GM12892 (cell line): ENCODE data around the gene CHIT1.

ENCODE experiments used
- DNase-seq: peaks from one replicate; pipeline ENCODE4 v3.0.0; 2011; ENCODE audit not compliant: insufficient read length
- FAIRE-seq: peaks from 2 replicates; lab custom pipeline; 2011; peaks lifted over from hg19 to GRCh38; lab: Jason Lieb, UNC
- POLR2A ChIP-seq: IDR thresholded peaks from 2 replicates; pipeline ENCODE4 v1.6.1; 2011; ENCODE audit warnings: low read depth, low read length, control low read depth
- POLR2AphosphoS5 ChIP-seq: IDR thresholded peaks from 2 replicates; pipeline ENCODE4 v1.6.1; 2011; ENCODE audit warnings: low read depth, low read length, control low read depth
- TAF1 ChIP-seq: IDR thresholded peaks from 2 replicates; pipeline ENCODE4 v1.6.1; 2011; ENCODE audit warnings: low read depth, mild to moderate bottlenecking, control low read depth, low read length, borderline replicate concordance

CHIT1 gene

DNA sequence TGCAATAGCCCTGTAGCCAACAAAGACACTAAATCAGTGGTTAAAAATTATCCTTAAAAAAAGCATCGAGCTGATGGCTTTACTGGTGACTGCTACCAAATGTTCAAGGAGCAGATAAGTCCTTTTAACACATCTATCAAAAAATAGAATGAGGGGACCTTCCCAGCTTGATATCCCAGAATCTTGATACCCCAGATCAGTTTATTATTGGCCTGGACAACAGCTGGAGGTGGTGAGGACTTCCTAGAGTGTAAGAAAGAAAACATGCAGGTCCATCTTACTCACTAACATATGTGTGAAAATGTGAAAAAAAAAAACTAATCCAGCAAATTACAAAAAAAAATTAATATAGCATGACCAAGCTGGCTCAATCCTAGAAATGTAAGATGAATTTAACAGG, 21.3 kb downstream of the CHIT1 start:
- no peak for DNase-seq
- no peak for FAIRE-seq
- TF ChIP-seq POLR2A, result no peak
- no peak for TF ChIP-seq POLR2AphosphoS5
- no peak for TF ChIP-seq TAF1

DNA sequence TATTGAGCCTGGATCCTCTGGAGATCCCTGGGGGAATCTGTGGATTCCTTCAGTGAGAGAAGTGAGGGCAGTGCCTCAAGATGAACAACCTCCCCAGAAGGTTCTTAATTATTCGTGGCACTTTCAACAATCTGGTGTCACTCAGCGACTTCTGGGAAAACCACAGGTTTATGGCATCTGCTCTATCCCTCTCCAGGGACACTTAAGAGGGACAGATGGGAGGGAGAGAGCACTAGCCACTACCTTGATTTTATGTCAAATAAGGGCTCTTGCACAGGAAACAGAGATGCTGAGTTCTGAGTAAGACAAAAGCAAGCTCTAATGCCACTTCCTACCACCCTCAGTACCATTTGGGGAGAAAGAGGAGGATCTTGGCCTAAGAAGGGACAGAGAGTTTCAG, 21.7 kb downstream of the CHIT1 start:
- DNase-seq, result no peak
- TF ChIP-seq POLR2AphosphoS5, result no peak
- FAIRE-seq, result no peak

DNA sequence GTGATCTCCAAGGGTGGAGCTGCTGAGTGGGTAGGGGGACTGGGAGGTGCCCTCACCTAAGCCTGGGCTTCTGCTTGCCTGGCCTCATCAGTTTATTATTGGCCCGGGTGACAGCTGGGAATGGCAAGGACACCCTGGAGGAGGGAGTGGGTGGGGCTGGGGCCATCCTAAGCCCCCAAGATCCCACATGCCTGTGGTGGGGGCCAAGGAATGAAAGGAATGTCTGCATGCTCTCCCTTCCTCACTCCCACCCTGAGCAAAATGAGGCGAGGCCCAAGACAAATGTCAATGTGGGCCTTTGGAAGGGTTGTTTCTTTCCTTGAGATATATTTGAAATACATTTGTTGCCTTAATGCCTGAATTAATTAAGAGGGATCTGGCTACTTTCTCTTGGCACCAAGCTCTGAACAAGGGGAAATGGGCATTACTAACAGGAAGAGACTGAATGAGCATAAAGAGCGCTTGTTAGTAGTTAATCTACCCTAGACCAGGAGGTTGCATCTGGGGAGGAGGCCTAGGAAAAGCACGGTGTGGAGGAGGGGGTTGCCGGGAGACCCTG, 23.3 kb downstream of the CHIT1 start:
- TF ChIP-seq TAF1 (no peak), POLR2AphosphoS5 (no peak), POLR2A (no peak)
- no peak for FAIRE-seq
- DNase-seq, result no peak

DNA sequence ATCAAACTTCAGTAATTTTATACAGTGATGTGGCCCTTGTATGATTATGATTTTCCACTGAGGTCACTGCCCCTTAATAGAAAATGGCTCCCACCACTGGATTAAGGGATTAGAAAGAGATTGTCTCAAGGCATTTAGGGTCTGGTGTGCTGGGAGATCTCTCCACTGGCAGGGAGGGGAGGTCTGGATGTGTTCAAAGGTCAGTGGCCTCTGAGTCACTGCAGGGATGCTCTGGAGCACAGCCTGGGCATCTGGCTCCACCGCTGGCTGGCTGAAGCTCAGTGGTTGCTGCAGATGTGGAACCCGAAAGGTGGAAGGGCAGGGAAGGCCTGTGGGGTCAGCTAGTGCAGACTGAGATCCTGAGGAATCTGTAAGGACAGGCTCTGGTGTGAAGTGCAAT, 24.7 kb downstream of the CHIT1 start:
- TF ChIP-seq TAF1 (no peak), POLR2AphosphoS5 (no peak), POLR2A (no peak)
- no peak for FAIRE-seq
- no peak for DNase-seq

DNA sequence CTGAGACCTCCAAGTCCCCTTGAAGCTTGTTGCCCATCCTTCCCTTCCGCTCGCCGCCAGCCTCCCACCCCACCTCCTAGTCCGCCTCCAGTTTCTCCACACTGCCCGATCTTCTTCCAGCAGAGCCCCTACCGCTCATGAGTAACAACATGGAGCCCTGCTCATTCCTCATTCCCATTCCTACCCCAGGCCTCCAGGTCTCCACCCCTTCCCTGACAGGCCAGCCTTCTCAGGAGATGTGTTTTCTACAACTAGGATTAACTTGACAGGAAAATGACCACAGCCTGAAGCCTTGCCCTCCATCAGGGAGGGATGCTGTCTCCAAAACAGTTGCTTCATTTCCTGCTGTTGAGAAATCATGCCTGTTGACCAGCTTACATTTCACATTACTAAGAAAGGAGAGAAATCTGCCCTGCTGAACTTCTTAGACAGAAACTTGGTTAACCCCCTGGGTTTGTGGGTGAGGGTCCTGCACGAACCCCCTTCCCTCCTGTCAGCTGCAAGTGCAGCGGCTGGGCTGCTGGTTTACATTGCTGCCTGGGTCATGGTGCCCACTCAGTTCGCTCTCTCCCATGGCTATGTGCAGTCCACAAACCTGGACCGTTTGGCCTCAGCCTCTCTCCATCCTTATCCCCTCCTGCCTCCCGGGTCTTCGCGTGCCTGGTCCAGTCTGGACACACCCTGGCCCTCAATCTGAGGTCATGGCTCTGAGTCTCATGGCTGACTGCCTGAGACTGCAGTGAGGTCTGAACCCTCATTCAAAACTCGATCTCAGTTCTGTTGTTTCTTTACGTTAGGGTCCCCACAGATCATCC, 26.8 kb downstream of the CHIT1 start:
- DNase-seq, result no peak
- no peak for FAIRE-seq
- no peak for TF ChIP-seq POLR2AphosphoS5
- TF ChIP-seq POLR2A, result no peak
- no peak for TF ChIP-seq TAF1

DNA sequence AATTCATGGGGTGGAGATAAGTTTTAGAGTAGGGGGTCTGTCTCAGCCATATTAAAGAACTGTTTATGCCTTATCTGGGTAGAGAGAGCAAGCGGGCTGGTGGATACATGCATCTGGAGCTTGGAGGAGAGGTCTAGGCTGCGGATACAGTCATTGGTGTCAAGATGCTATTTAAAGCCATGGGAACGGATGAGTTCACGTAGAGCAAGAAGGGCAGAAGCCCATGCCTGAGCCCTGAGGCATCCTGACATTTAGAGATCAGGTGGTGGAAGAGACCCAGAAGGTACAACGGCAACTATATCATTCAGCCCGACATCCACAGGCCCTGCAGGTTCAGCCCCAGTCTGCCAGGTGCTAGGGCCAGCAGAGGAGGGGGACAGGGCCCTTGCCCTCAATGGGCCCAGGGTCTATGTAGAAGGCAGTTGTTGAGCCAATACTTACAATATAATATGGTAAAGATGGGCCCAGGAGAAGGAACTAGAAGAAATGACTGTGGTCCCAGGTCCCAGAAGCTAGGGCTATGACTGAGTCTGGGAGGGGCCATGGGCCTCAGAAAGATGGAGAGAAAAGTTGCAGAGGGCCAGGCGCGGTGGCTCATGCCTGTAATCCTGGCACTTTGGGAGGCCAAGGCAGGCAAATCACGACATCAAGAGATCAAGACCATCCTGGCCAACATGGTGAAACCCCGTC, 27.8 kb downstream of the CHIT1 start:
- DNase-seq (no peak), FAIRE-seq (no peak)
- TF ChIP-seq POLR2A (no peak), TAF1 (no peak), POLR2AphosphoS5 (no peak)

DNA sequence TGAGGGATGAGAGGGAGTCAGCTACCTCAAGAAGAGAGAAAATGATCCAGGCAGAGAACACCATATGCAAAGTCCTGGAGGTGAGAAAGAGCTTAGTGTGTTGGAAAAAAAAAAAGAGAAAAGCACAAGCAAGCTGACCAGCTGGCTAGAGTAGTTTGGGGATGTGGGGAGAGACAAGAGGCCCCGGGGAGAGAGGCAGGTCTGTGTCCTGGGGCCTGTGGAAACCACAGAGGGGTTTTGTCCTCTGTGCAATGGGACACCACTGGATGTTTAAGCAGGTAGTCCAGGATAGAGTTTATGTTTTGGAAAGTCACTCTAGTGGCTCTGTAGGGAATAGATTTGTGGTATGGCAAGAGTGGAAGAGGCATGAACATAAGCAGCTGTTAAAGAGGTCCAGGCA, 28.6 kb downstream of the CHIT1 start:
- FAIRE-seq, result no peak

DNA sequence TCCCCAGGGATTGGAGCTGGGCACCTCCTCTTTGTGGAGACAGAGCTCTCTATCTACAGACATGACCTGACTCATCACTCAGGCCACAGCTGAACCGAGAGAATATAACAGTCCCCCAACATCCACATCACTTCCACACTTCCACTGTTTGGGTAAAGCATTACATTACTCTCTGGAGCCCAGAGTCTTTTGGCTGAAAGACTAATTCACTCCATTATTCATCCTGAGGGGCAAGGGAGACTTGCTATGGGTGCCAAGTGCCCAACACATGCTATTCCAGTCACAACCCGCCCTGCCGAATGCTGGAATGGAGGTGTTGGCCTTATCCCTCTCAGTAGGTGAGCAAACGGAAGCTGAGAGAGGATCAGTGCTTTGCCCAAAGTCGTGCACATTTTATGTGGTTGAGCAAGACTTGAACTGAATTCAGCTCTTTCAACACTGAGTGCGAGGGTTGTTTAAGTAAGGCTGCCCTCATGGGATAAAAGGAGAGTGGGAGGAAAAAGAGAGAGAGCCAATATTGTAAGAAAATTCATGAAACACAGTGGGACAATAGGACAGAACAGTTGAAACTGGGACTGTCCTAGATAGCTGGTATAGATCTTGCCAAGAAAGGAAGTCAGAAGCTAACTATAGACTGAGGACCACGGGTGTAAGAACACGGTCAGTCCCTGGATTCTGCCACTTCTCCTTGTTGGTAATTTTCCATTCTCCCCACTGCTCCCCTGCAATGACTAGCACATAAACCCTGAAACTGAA, 29.5 kb downstream of the CHIT1 start:
- DNase-seq, result no peak
- no peak for TF ChIP-seq TAF1
- no peak for TF ChIP-seq POLR2AphosphoS5
- TF ChIP-seq POLR2A, result no peak
- FAIRE-seq, result no peak

More for the DNA sequence above, 28.6 kb downstream of the CHIT1 start:
- TF ChIP-seq POLR2A (no peak), POLR2AphosphoS5 (no peak), TAF1 (no peak)
- DNase-seq, result no peak

DNA sequence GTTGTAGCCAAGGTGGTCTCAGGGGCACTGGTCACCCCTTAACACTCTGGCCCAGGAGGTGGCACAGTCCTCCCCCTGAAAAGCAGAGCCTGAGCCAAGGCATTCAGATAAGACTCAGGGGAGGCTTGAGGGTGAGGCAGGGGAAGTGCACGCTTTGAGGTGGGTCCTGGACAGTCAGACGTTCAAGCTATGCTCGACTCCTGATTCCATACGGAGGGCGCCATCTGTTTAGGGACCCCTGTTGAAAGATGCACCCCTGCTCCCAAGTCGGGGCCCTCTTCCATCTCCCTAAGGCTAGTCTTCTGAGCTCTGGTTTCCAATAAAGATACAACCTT, 30.0 kb downstream of the CHIT1 start:
- FAIRE-seq, result no peak
- no peak for DNase-seq
- TF ChIP-seq POLR2AphosphoS5 (no peak), TAF1 (no peak), POLR2A (no peak)

DNA sequence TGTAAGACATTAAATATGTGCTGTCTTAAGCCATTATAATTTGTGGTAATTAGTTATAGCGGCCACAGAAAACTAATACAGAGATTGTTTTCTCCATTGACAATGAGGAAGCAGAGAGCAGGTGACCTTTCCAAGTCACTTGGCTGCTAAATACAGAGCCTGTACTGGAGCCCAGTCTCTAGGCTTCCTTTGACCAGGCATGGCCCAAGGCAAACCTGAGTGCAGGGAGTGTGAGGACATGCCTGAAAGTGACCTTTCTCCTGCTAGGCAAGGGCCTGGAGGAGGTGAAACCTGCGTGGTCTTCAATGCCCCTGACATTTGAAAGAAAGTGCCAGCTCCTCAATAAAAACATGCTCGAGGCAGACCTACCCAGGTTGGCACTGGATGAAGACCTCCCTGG, 30.5 kb downstream of the CHIT1 start:
- no peak for FAIRE-seq
- DNase-seq, result no peak
- TF ChIP-seq POLR2AphosphoS5 (no peak), TAF1 (no peak), POLR2A (no peak)

DNA sequence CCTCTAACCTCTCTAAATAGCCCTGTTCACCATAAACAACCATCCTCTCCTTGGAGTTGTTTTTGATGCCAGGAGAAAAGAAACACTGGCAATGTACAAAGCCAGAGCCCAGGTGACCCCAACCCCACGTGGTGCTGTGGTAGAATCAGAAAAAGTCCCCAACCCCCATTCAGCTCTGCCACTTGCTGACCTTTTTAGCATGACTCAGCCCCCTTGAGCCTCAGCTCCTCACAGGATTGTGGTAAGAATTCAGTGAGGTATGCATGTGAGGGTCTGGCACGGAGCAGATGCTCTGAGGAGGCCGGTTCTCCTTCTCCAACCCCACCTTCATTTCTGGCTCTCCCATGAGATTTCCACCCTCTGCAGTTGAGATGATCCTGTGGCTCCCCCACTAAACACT, 31.8 kb downstream of the CHIT1 start:
- no peak for TF ChIP-seq POLR2A
- no peak for TF ChIP-seq TAF1
- no peak for TF ChIP-seq POLR2AphosphoS5
- FAIRE-seq (no peak), DNase-seq (no peak)

DNA sequence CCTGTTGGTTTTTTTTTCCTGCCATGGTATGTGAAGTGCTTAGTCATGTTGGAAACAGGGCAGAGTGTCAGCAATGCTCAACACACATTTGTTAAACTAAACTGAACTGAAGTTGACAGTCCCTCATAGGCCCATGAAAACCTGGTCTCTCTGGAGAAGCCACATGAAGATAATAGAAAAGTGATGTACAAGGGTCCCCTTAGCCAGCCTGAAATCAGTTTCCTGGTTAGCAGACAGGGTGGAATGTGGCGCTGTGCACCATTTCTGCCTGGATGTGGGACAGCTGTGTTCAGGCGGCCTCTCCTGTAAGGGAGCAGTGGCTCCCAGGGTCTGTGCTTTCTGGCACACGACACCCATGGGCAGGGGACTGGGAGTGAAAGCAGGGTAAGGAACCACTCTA, 33.1 kb downstream of the CHIT1 start:
- FAIRE-seq (no peak), DNase-seq (no peak)
- TF ChIP-seq POLR2A, result no peak
